PC-3 (cell line): Measurements from ENCODE around the gene GALR2. TPM values are rescaled to one million over a fixed set of nuclear protein-coding genes. Genes with fewer than 3 reads are reported as not detected.
A peak's percentile ranks its signal among the peaks of the same experiment; 100 is the strongest.

ENCODE experiments used
- ATAC-seq: fragments of 200-7000 bp; cut with Tn5 transposase; 2 replicates; pipeline ENCODE4 v1.9.1; 2020; ENCODE audit warnings: mild to moderate bottlenecking, moderate library complexity
- BruUV-seq: library from RNA; stranded (reverse); fragments of 400-500 nt; replicated peaks from 2 replicates; lab custom pipeline; 2021; lab: Mats Ljungman, UMichigan
- CTCF ChIA-PET: fragments of 300-600 bp; sonication (Branson Sonifier 250); formaldehyde crosslinking; loops from one replicate; lab custom pipeline; 2022; ENCODE audit warnings: antibody characterized with exemption; lab: Charles Lee
- POLR2A ChIA-PET: fragments of 300-600 bp; sonication (Branson Sonifier 250); formaldehyde crosslinking; loops from one replicate; lab custom pipeline; 2022; ENCODE audit warnings: antibody characterized with exemption; ENCODE audit not compliant: unreplicated experiment; lab: Charles Lee
- DNase-seq: peaks from one replicate; pipeline ENCODE4 v3.0.0-alpha.2; 2015
- H2AFZ ChIP-seq: fragments of 300-600 bp; sonication (generic); 2 replicates; pipeline ENCODE4 v1.6.0; 2016; ENCODE audit warnings: antibody characterized with exemption, low read length
- H3F3A ChIP-seq: fragments of 300-600 bp; sonication (generic); one replicate; pipeline ENCODE4 v1.6.0; 2017; ENCODE audit warnings: antibody characterized with exemption, low read length, control low read depth, mild to moderate bottlenecking; ENCODE audit not compliant: unreplicated experiment
- H3K27ac ChIP-seq: fragments of 300-600 bp; sonication (generic); 2 replicates; pipeline ENCODE4 v1.5.1; 2016; ENCODE audit warnings: mild to moderate bottlenecking, low read length
- H3K27me3 ChIP-seq: fragments of 300-600 bp; sonication (generic); 2 replicates; pipeline ENCODE4 v1.6.1; 2016; ENCODE audit warnings: low read length, mixed read lengths
- H3K36me3 ChIP-seq: fragments of 300-600 bp; sonication (generic); 2 replicates; pipeline ENCODE4 v1.6.1; 2016; ENCODE audit warnings: low read depth, mixed run types, low read length, mixed read lengths
- H3K4me1 ChIP-seq: fragments of 300-600 bp; sonication (generic); 2 replicates; pipeline ENCODE4 v1.5.1; 2016; ENCODE audit warnings: low read length; ENCODE audit not compliant: insufficient read depth
- H3K4me2 ChIP-seq: fragments of 300-600 bp; sonication (generic); 2 replicates; pipeline ENCODE4 v1.6.0; 2016; ENCODE audit warnings: low read length
- H3K4me3 ChIP-seq: fragments of 300-600 bp; sonication (generic); 2 replicates; pipeline ENCODE4 v1.5.1; 2016; ENCODE audit warnings: mild to moderate bottlenecking, low read length, mixed read lengths
- H3K79me2 ChIP-seq: fragments of 300-600 bp; sonication (generic); 2 replicates; pipeline ENCODE4 v1.6.1; 2017; ENCODE audit warnings: low read length, mixed read lengths
- H3K9ac ChIP-seq: fragments of 300-600 bp; sonication (generic); 2 replicates; pipeline ENCODE4 v1.6.0; 2016; ENCODE audit warnings: mild to moderate bottlenecking, low read length
- H3K9me2 ChIP-seq: fragments of 300-600 bp; sonication (generic); replicated peaks from 2 replicates; pipeline ENCODE4 v1.6.1; 2016; ENCODE audit warnings: mixed run types, low read length, mixed read lengths
- H3K9me3 ChIP-seq: fragments of 300-600 bp; sonication (generic); 2 replicates; pipeline ENCODE4 v1.6.1; 2016; ENCODE audit warnings: low read length, mixed read lengths
- H4K20me1 ChIP-seq: fragments of 300-600 bp; sonication (generic); 2 replicates; pipeline ENCODE4 v1.6.1; 2016; ENCODE audit warnings: low read length, mixed read lengths
- EZH2 ChIP-seq: fragments of 300-600 bp; sonication (generic); IDR thresholded peaks from one replicate; pipeline ENCODE4 v1.6.1; 2017; ENCODE audit warnings: antibody characterized with exemption, mild to moderate bottlenecking, low read length; ENCODE audit not compliant: unreplicated experiment
- EZH2phosphoT487 ChIP-seq: fragments of 300-600 bp; sonication (generic); IDR thresholded peaks from 2 replicates; pipeline ENCODE4 v1.6.1; 2018; ENCODE audit warnings: mild to moderate bottlenecking, antibody characterized with exemption, low read length, borderline replicate concordance
- intact Hi-C: fragments of 100-400 bp; cut with micrococcal nuclease; formaldehyde crosslinking; loops from 2 replicates; pipeline ENCODE4 v1.9.0; 2023
- total RNA-seq: library from RNA; depleted of rRNA; stranded (reverse); fragments of >200 nt; gene quantifications from 2 replicates; pipeline ENCODE4 v1.2.3, GENCODE V29; 2014
- TF ChIP-seq, protein P1 (sequence below): fragments of 300-600 bp; sonication (generic); conservative IDR thresholded peaks from 2 replicates; pipeline ENCODE4 v1.5.1; 2017; ENCODE audit warnings: antibody characterized with exemption, low read depth, mild to moderate bottlenecking, low read length

Gene GALR2
- total RNA-seq, 1 experiment from 2014 or later: 0.69 TPM

DNA sequence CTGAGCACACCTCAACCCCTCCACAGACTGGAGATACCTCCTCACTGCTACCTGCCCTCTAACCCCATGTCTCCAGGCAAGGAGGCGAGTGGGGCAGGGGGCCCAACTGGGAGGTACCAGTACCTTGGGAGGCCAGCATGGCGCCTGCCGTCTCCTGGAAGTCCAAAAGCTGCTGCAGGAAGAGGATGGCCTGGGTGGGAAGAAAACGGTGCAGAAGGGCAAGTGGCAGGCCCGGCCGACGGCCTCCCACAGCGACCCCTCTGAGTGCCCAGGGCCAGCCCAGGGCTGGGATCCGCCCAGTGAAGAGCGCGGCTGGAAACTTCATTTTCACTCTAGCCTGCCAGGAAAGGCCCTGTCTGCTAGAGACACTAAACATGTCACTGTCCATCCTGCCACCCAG, 12.9 kb downstream of the GALR2 start:
- no peak overlapping the region for H3K4me3 ChIP-seq
- H3K36me3 ChIP-seq: peaks cover 64% of the 10 kb centered on the region
- CTCF ChIA-PET: no interaction called here
- H2AFZ ChIP-seq: no peak overlapping the region
- no peaks in the 10 kb centered on the region for H3K9me3 ChIP-seq
- H3K9me2 ChIP-seq: no peaks in the 10 kb centered on the region
- no peaks in the 10 kb centered on the region for H3K4me1 ChIP-seq
- no peak overlapping the region for H3K9ac ChIP-seq
- ATAC-seq (no peak), DNase-seq (no peak)
- no peaks in the 10 kb centered on the region for H3K79me2 ChIP-seq
- intact Hi-C loops: no loop called here
- no peak for TF ChIP-seq EZH2
- TF ChIP-seq EZH2phosphoT487: no peak
- TF ChIP-seq, protein P1, sequence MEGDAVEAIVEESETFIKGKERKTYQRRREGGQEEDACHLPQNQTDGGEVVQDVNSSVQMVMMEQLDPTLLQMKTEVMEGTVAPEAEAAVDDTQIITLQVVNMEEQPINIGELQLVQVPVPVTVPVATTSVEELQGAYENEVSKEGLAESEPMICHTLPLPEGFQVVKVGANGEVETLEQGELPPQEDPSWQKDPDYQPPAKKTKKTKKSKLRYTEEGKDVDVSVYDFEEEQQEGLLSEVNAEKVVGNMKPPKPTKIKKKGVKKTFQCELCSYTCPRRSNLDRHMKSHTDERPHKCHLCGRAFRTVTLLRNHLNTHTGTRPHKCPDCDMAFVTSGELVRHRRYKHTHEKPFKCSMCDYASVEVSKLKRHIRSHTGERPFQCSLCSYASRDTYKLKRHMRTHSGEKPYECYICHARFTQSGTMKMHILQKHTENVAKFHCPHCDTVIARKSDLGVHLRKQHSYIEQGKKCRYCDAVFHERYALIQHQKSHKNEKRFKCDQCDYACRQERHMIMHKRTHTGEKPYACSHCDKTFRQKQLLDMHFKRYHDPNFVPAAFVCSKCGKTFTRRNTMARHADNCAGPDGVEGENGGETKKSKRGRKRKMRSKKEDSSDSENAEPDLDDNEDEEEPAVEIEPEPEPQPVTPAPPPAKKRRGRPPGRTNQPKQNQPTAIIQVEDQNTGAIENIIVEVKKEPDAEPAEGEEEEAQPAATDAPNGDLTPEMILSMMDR: no peak
- no peaks in the 10 kb centered on the region for H3F3A ChIP-seq
- no peaks in the 10 kb centered on the region for H4K20me1 ChIP-seq
- H3K27ac ChIP-seq: no peak overlapping the region
- H3K4me2 ChIP-seq: no peak overlapping the region
- BruUV-seq: no TSS peak
- H3K27me3 ChIP-seq: no peaks in the 10 kb centered on the region
- POLR2A ChIA-PET: no interaction called here

- H3K9me2 ChIP-seq: no peaks in the 10 kb centered on the region
- H3K4me2 ChIP-seq: no peak overlapping the region
- peak; percentile 44; the same call in 1 of the 2 replicates for ATAC-seq
- H4K20me1 ChIP-seq: no peaks in the 10 kb centered on the region
- ChIA-PET CTCF (no interaction called here), POLR2A (no interaction called here)
- H3K36me3 ChIP-seq: peaks cover 64% of the 10 kb centered on the region
- no peaks in the 10 kb centered on the region for H3K27me3 ChIP-seq
- no peak for DNase-seq
- no peaks in the 10 kb centered on the region for H3F3A ChIP-seq
- H3K27ac ChIP-seq: no peak overlapping the region
- TF ChIP-seq EZH2phosphoT487 (no peak), EZH2 (no peak)
- TF ChIP-seq, protein P1: peak; percentile 31; the same call in 1 of the 2 replicates
- H2AFZ ChIP-seq: no peak overlapping the region
- no peaks in the 10 kb centered on the region for H3K79me2 ChIP-seq
- H3K9ac ChIP-seq: no peak overlapping the region
- BruUV-seq: no TSS peak
- H3K4me3 ChIP-seq: no peak overlapping the region
- intact Hi-C loops: no loop called here
- H3K9me3 ChIP-seq: no peaks in the 10 kb centered on the region
- H3K4me1 ChIP-seq: no peaks in the 10 kb centered on the region
Observed at GRCh38 chr17:76088041-76088867, 13.7 kb downstream of the GALR2 start.

GRCh38 chr17:76088868-76089576, 14.4 kb downstream of the GALR2 start:
- Histone ChIP-seq H3K79me2 (no peaks in the 10 kb centered on the region), H3K36me3 (peaks cover 66% of the 10 kb centered on the region), H3K27ac (no peak overlapping the region), H2AFZ (no peak overlapping the region), H3K9ac (no peak overlapping the region), H3K4me2 (no peak overlapping the region), H3K9me2 (no peaks in the 10 kb centered on the region), H3K27me3 (no peaks in the 10 kb centered on the region), H4K20me1 (no peaks in the 10 kb centered on the region), H3K4me3 (no peak overlapping the region), H3K9me3 (no peaks in the 10 kb centered on the region), H3K4me1 (no peaks in the 10 kb centered on the region), H3F3A (no peaks in the 10 kb centered on the region)
- ChIA-PET POLR2A (no interaction called here), CTCF (no interaction called here)
- intact Hi-C loops: no loop called here
- no TSS peak for BruUV-seq
- no peak for TF ChIP-seq EZH2
- TF ChIP-seq, protein P1: no peak
- no peak for TF ChIP-seq EZH2phosphoT487
- ATAC-seq: no peak
- DNase-seq: no peak
